Endodermal cell (in vitro differentiated cells): Measurements from ENCODE around the gene COL18A1. TPM values are rescaled to one million over a fixed set of nuclear protein-coding genes. Genes with fewer than 3 reads are reported as not detected.
"Not testable (repeated sequence)": the region's sequence is repeated elsewhere in the genome, so short reads cannot be mapped to it uniquely, and the experiment has no call there.

ENCODE experiments used
- DNase-seq: peaks from one replicate; pipeline ENCODE4 v3.0.0-alpha.2; 2017
- H3K27ac ChIP-seq: 2 replicates; pipeline ENCODE4 v1.5.1; 2013; ENCODE audit warnings: mild to moderate bottlenecking, low read depth, low read length, moderate library complexity
- H3K27me3 ChIP-seq: 2 replicates; pipeline ENCODE4 v1.6.1; 2013; ENCODE audit warnings: mild to moderate bottlenecking, low read length, moderate library complexity; ENCODE audit not compliant: insufficient read depth, control insufficient read depth, poor library complexity, severe bottlenecking
- H3K36me3 ChIP-seq: 2 replicates; pipeline ENCODE4 v1.7.0; 2013; ENCODE audit warnings: mild to moderate bottlenecking, low read length, moderate library complexity; ENCODE audit not compliant: control insufficient read depth, insufficient read depth
- H3K4me1 ChIP-seq: one replicate; pipeline ENCODE4 v1.7.0; 2013; ENCODE audit warnings: low read length; ENCODE audit not compliant: control insufficient read depth, insufficient read depth
- H3K4me3 ChIP-seq: 2 replicates; pipeline ENCODE4 v1.5.1; 2013; ENCODE audit warnings: mild to moderate bottlenecking, low read length, moderate library complexity
- H3K9ac ChIP-seq: 2 replicates; pipeline ENCODE4 v1.6.1; 2013; ENCODE audit warnings: mild to moderate bottlenecking, low read length, moderate library complexity; ENCODE audit not compliant: poor library complexity, severe bottlenecking; ENCODE audit errors: extremely low read depth
- H3K9me3 ChIP-seq: 2 replicates; pipeline ENCODE4 v1.6.1; 2013; ENCODE audit warnings: mild to moderate bottlenecking, low read length, moderate library complexity; ENCODE audit not compliant: control insufficient read depth
- H3K27ac Mint-ChIP-seq: 2 replicates; pipeline ENCODE4 v1.8.0; 2020; ENCODE audit warnings: mixed read lengths
- H3K27me3 Mint-ChIP-seq: 2 replicates; pipeline ENCODE4 v1.8.0; 2021; ENCODE audit warnings: mild to moderate bottlenecking, mixed read lengths; ENCODE audit not compliant: insufficient read depth
- H3K36me3 Mint-ChIP-seq: 2 replicates; pipeline ENCODE4 v1.8.0; 2020; ENCODE audit warnings: low read depth, mixed read lengths
- H3K4me1 Mint-ChIP-seq: 2 replicates; pipeline ENCODE4 v1.8.0; 2020; ENCODE audit warnings: mixed read lengths
- H3K4me3 Mint-ChIP-seq: 2 replicates; pipeline ENCODE4 v1.8.0; 2020; ENCODE audit warnings: mild to moderate bottlenecking, moderate library complexity, mixed read lengths
- H3K9me3 Mint-ChIP-seq: 2 replicates; pipeline ENCODE4 v1.8.0; 2020; ENCODE audit warnings: mild to moderate bottlenecking, mixed read lengths
- CTCF ChIP-seq: fragments of 200-600 bp; sonication (generic); conservative IDR thresholded peaks from 2 replicates; pipeline ENCODE4 v1.5.0; 2021; ENCODE audit warnings: antibody characterized with exemption, mild to moderate bottlenecking
- WGBS, 2 experiments: methylation state at CpG; one replicate each; pipeline versions ENCODE4 v1.1.5 to v1.1.7; 2013; ENCODE audit warnings: missing lambda C conversion rate in 2 of 2, mixed read lengths in 1 of 2; ENCODE audit not compliant: insufficient coverage in 1 of 2, insufficient read length in 1 of 2; 5-methylcytosine and 5-hydroxymethylcytosine counted together
- total RNA-seq, 2 donors: library from RNA; stranded (reverse); fragmentation: NEBNext Ultra II Directional in 1 of 2; extraction: Animal tissue kit (Norgen Biotek cat#: 25700) in 1 of 2; gene quantifications; 2 replicates in 1 of 2; 3 replicates in 1 of 2; pipeline ENCODE4 v1.2.1, GENCODE V29; 2021

The COL18A1 gene
- total RNA-seq, 2 donors from 2014 or later = 332 to 398 TPM

DNA sequence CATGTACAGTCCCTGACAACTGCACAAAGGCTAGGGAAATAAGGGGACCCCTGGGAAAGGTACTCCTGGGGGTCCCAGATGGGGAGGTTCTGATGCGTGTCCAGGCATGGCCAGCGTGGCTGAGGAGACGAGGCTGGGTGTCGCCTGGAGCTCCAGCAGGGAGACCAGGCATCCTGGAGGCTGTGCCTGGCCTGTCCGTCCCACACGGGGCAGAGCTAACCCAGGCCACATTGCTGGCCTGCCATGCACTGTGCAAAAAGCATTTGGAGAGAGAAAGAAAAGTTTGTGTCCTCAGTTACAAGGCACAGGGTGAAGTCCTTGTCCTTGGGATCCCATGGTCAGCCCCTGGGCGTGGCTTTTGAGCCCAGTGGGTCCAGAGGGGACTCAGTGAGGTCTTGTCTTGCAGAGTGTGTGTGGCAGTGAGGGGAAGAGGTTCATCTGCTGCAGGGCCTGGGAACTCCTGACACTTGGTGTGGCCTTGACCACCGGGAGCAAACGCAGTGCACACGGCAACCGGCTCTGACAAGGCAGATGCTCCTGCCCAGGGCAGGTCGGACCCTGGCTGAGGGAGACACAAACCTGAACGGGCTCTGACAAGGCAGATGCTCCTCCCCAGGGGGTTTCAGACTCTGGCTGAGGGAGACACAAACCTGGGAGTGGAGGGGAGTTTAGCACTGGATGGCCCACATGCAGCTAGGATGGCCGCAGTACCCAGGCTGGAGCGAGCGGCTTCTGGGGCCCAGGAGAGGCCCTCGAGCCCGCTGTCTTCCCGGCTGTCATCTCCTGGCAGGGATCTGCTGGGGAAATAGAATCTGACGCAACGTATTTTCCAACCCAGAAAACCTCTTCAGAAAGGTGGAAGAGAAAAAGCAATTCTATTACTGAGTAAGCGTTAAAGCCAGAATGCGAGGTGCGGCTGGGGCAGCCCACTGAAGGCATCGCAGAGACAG is 37.3 kb upstream of the COL18A1 start:
- no peak for DNase-seq
- WGBS, 2 experiments = 91 to 95% methylated on average over 19 to 25 of the region's 25 CpGs
- Histone ChIP-seq H3K9ac (no peak overlapping the region), H3K27ac (no peak overlapping the region), H3K9me3 (no peaks in the 10 kb centered on the region), H3K36me3 (no peaks in the 10 kb centered on the region), H3K27me3 (no peaks in the 10 kb centered on the region), H3K4me3 (no peak overlapping the region), H3K4me1 (peaks cover 21% of the 10 kb centered on the region)
- no peaks in the 10 kb centered on the region for H3K36me3 Mint-ChIP-seq
- peaks cover 2% of the 10 kb centered on the region for H3K9me3 Mint-ChIP-seq
- H3K4me3 Mint-ChIP-seq = no peak overlapping the region
- TF ChIP-seq CTCF = no peak
- no peak overlapping the region for H3K27ac Mint-ChIP-seq
- H3K27me3 Mint-ChIP-seq = no peaks in the 10 kb centered on the region
- H3K4me1 Mint-ChIP-seq = peaks cover 38% of the 10 kb centered on the region

DNA sequence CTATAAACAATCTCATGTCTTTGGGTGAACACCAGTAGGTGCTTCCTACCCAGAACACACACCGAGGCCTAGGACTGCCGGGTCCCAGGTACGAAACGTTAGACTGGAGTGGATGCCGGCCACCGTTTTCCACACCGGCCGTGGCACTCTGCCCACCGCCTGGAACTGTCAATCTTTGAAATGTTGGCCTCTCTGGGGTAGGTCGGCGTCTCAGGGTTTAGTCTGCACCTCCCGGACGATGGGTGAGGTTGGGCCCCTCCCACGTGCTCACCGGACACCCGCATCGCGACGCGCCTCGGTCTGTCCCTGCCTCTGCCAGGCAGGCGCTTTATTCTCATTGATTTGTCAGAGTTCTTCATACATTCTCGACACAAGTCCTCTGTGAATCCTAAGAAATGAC is 35.9 kb upstream of the COL18A1 start:
- H3K9me3 Mint-ChIP-seq, H3K9me3 ChIP-seq, H3K36me3 Mint-ChIP-seq, H3K4me3 Mint-ChIP-seq, H3K27me3 ChIP-seq, H3K27me3 Mint-ChIP-seq, H3K4me3 ChIP-seq, H3K27ac ChIP-seq, H3K36me3 ChIP-seq, H3K27ac Mint-ChIP-seq, H3K9ac ChIP-seq, DNase-seq: not testable (repeated sequence)
- peaks cover 18% of the 10 kb centered on the region for H3K4me1 ChIP-seq
- 96% methylated on average over 23 of the region's 23 CpGs for whole genome bisulfite sequencing, 2 experiments
- H3K4me1 Mint-ChIP-seq = peaks cover 36% of the 10 kb centered on the region

- no peak for DNase-seq
- no peak overlapping the region for H3K4me3 ChIP-seq
- H3K27me3 Mint-ChIP-seq = no peaks in the 10 kb centered on the region
- H3K4me1 Mint-ChIP-seq = peaks cover 25% of the 10 kb centered on the region
- no peak for TF ChIP-seq CTCF
- WGBS, 2 experiments = 90 to 95% methylated on average over 14 of the region's 14 CpGs
- no peaks in the 10 kb centered on the region for H3K36me3 ChIP-seq
- H3K27ac Mint-ChIP-seq = no peak overlapping the region
- H3K36me3 Mint-ChIP-seq = no peaks in the 10 kb centered on the region
- H3K9ac ChIP-seq = no peak overlapping the region
- H3K4me1 ChIP-seq = peaks cover 9% of the 10 kb centered on the region
- H3K9me3 ChIP-seq = no peaks in the 10 kb centered on the region
- H3K4me3 Mint-ChIP-seq = no peak overlapping the region
- no peaks in the 10 kb centered on the region for H3K27me3 ChIP-seq
- no peak overlapping the region for H3K27ac ChIP-seq
- H3K9me3 Mint-ChIP-seq = peaks cover 6% of the 10 kb centered on the region
These were observed 34.4 kb upstream of the COL18A1 start for GRCh38 chr21:45370575-45370974.
